Neuronal stem cell (in vitro differentiated cells): Measurements from ENCODE around the gene PLEKHB1.

Source experiments
- DNase-seq: peaks from one replicate; pipeline ENCODE4 v3.0.0-alpha.2; 2013; ENCODE audit warnings: low spot score
- H2AFZ ChIP-seq: one replicate; pipeline ENCODE4 v1.6.1; 2013; ENCODE audit warnings: mild to moderate bottlenecking, low read length, inconsistent platforms
- H2AK5ac ChIP-seq: 2 replicates; pipeline ENCODE4 v1.6.1; 2013; ENCODE audit warnings: low read depth, mild to moderate bottlenecking, inconsistent platforms, low read length, moderate library complexity, mixed read lengths
- H2BK120ac ChIP-seq: 2 replicates; pipeline ENCODE4 v1.6.1; 2013; ENCODE audit warnings: low read depth, mild to moderate bottlenecking, inconsistent platforms, low read length, moderate library complexity, mixed read lengths
- H2BK12ac ChIP-seq: one replicate; pipeline ENCODE4 v1.6.1; 2013; ENCODE audit warnings: low read length, inconsistent platforms
- H2BK15ac ChIP-seq: 2 replicates; pipeline ENCODE4 v1.6.1; 2013; ENCODE audit warnings: mild to moderate bottlenecking, low read length, inconsistent platforms, mixed read lengths
- H2BK5ac ChIP-seq: one replicate; pipeline ENCODE4 v1.6.1; 2013; ENCODE audit warnings: inconsistent platforms, mild to moderate bottlenecking, low read length, moderate library complexity
- H3K14ac ChIP-seq: one replicate; pipeline ENCODE4 v1.6.1; 2013; ENCODE audit warnings: low read length, inconsistent platforms
- H3K18ac ChIP-seq: 2 replicates; pipeline ENCODE4 v1.6.1; 2013; ENCODE audit warnings: low read length, inconsistent platforms
- H3K23ac ChIP-seq: 2 replicates; pipeline ENCODE4 v1.6.1; 2013; ENCODE audit warnings: low read depth, mild to moderate bottlenecking, mixed read lengths, low read length, inconsistent platforms; ENCODE audit not compliant: poor library complexity
- H3K27ac ChIP-seq: replicated peaks from 3 replicates; pipeline ENCODE4 v1.5.1; 2013; ENCODE audit warnings: low read length, inconsistent platforms
- H3K27me3 ChIP-seq, 3 experiments: 2 replicates each; pipeline ENCODE4 v1.6.1; 2013; ENCODE audit warnings: low read length in 3 of 3, mild to moderate bottlenecking in 2 of 3, inconsistent platforms in 1 of 3, low read depth in 1 of 3, mixed read lengths in 1 of 3, moderate library complexity in 1 of 3; ENCODE audit not compliant: control insufficient read depth in 3 of 3, insufficient read depth in 3 of 3
- H3K36me3 ChIP-seq, 2 donors: replicated peaks in 1 of 2; 2 replicates each; pipeline ENCODE4 v1.6.1; 2013; ENCODE audit warnings: low read length in 2 of 2; ENCODE audit not compliant: control insufficient read depth in 2 of 2, insufficient read depth in 2 of 2
- H3K4ac ChIP-seq: 2 replicates; pipeline ENCODE4 v1.6.1; 2013; ENCODE audit warnings: inconsistent platforms, mild to moderate bottlenecking, low read length, moderate library complexity
- H3K4me1 ChIP-seq, 2 donors: 1 replicate in 1 of 2; 2 replicates in 1 of 2; pipeline ENCODE4 v1.6.1; 2013; ENCODE audit warnings: low read length in 2 of 2, low read depth in 1 of 2; ENCODE audit not compliant: control insufficient read depth in 2 of 2, insufficient read depth in 1 of 2
- H3K4me2 ChIP-seq: one replicate; pipeline ENCODE4 v1.6.1; 2013; ENCODE audit warnings: mild to moderate bottlenecking, low read length, inconsistent platforms; ENCODE audit not compliant: insufficient read depth, poor library complexity, severe bottlenecking
- H3K4me3 ChIP-seq, 2 donors: 2 replicates each; pipeline ENCODE4 v1.5.1; 2013; ENCODE audit warnings: low read length in 2 of 2, mild to moderate bottlenecking in 2 of 2, inconsistent platforms in 1 of 2, moderate library complexity in 1 of 2
- H3K79me1 ChIP-seq: one replicate; pipeline ENCODE4 v1.6.1; 2013; ENCODE audit warnings: low read depth, mild to moderate bottlenecking, inconsistent platforms, low read length, moderate library complexity
- H3K9ac ChIP-seq: one replicate; pipeline ENCODE4 v1.6.1; 2013; ENCODE audit warnings: mild to moderate bottlenecking, low read depth, low read length, inconsistent platforms; ENCODE audit not compliant: poor library complexity
- H3K9me3 ChIP-seq, 2 donors: replicated peaks in 1 of 2; 2 replicates each; pipeline versions ENCODE3 to v1.6.1; 2013; ENCODE audit warnings: low read length in 2 of 2, mild to moderate bottlenecking in 2 of 2, inconsistent platforms in 1 of 2, low read depth in 1 of 2, mixed read lengths in 1 of 2, moderate library complexity in 1 of 2; ENCODE audit not compliant: control insufficient read depth in 2 of 2, insufficient read depth in 1 of 2
- H4K8ac ChIP-seq: one replicate; pipeline ENCODE4 v1.6.1; 2013; ENCODE audit warnings: low read depth, mild to moderate bottlenecking, inconsistent platforms, low read length, moderate library complexity
- H4K91ac ChIP-seq: one replicate; pipeline ENCODE4 v1.6.1; 2013; ENCODE audit warnings: low read length, low read depth, mild to moderate bottlenecking, inconsistent platforms; ENCODE audit not compliant: poor library complexity
- WGBS, 2 donors: extraction: QIAGEN DNeasy Blood & Tissue Kit; methylation state at CpG; one replicate each; pipeline ENCODE4 v1.1.7; 2013; ENCODE audit warnings: missing lambda C conversion rate in 2 of 2, mixed read lengths in 1 of 2; ENCODE audit not compliant: insufficient read length in 2 of 2, insufficient replicate concordance in 1 of 2; ENCODE audit errors: extremely low coverage in 2 of 2; 5-methylcytosine and 5-hydroxymethylcytosine counted together

The PLEKHB1 gene

DNA sequence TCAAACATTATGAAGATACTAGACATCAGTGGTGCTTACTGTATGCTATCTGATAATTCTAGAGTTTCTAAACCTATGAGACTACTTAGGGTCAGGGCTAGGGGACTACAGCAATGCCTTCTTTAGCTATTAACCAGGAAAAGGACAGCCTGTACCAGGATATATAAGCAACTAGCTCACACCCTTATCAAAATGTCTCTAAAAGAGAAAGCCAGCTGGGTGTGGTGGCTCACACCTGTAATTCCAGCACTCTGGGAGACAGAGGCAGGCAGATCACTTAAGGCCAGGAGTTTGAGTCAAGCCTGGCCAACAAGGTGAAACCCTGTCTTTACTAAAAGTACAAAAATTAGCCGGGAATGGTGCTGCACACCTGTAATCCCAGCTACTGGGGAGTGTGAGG is 58.7 kb downstream of the PLEKHB1 start:
- H3K27ac ChIP-seq = no peak overlapping the region
- no peak overlapping the region for H2BK5ac ChIP-seq
- H4K91ac ChIP-seq = no peak overlapping the region
- no peak overlapping the region for H2AFZ ChIP-seq
- no peak overlapping the region for H2BK15ac ChIP-seq
- H2AK5ac ChIP-seq = no peak overlapping the region
- no peaks in the 10 kb centered on the region for H3K79me1 ChIP-seq
- WGBS, 2 donors = no CpG with 5 or more reads among the region's 1 CpG
- H4K8ac ChIP-seq = no peak overlapping the region
- no peak overlapping the region for H3K4ac ChIP-seq
- no peak overlapping the region for H3K4me2 ChIP-seq
- no peaks in the 10 kb centered on the region for H3K9me3 ChIP-seq
- H3K36me3 ChIP-seq = peaks cover 0 to 74% of the 10 kb centered on the region in 2 donors
- no peak for DNase-seq
- H2BK120ac ChIP-seq = no peak overlapping the region
- no peak overlapping the region for H3K14ac ChIP-seq
- H3K4me3 ChIP-seq = no peak overlapping the region
- H3K4me1 ChIP-seq = no peaks in the 10 kb centered on the region
- no peaks in the 10 kb centered on the region for H3K27me3 ChIP-seq
- no peak overlapping the region for H2BK12ac ChIP-seq
- H3K23ac ChIP-seq = no peak overlapping the region
- no peak overlapping the region for H3K18ac ChIP-seq
- no peak overlapping the region for H3K9ac ChIP-seq

DNA sequence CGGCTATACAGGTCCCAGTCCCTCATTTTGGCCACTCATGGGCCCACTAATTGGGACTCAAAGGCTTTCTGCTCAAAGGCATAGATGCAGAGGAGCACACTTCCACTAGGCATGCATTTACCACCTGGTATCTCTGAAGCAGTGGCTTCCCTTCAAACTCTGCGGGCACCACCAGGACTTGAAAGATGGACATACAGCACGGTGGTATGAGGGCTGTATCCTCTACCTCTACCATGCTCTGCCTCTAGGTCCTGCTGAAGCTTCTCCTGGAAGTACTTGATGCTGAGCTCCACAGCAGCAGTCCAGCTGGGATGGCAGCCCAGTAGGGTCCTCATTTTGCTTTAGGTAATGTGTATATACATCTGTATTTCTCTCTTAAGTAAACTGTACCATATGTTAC is 64.6 kb downstream of the PLEKHB1 start:
- Histone ChIP-seq H3K4me2 (no peak overlapping the region), H3K4me3 (no peak overlapping the region), H3K27ac (no peak overlapping the region), H2BK12ac (no peak overlapping the region), H3K36me3 (peaks cover 0 to 66% of the 10 kb centered on the region in 2 donors), H3K4ac (no peak overlapping the region), H3K79me1 (no peaks in the 10 kb centered on the region), H3K9me3 (no peaks in the 10 kb centered on the region), H2AFZ (no peak overlapping the region), H2BK5ac (no peak overlapping the region), H3K27me3 (no peaks in the 10 kb centered on the region), H3K9ac (no peak overlapping the region), H2BK120ac (no peak overlapping the region), H3K18ac (no peak overlapping the region), H3K23ac (no peak overlapping the region), H4K91ac (no peak overlapping the region), H2BK15ac (no peak overlapping the region), H3K4me1 (no peaks in the 10 kb centered on the region), H4K8ac (no peak overlapping the region), H3K14ac (no peak overlapping the region), H2AK5ac (no peak overlapping the region)
- no CpG with 5 or more reads among the region's 3 CpGs for WGBS, 2 donors
- DNase-seq = no peak
